Bronchial epithelial cell (primary cell): ENCODE measurements around the gene RALBP1. TPM values are rescaled to one million over a fixed set of nuclear protein-coding genes. Genes with fewer than 3 reads are reported as not detected.

ENCODE experiments used
- DNase-seq: peaks from one replicate; pipeline ENCODE4 v3.0.0-alpha.2; 2010; ENCODE audit warnings: low read depth
- FAIRE-seq: peaks from 2 replicates; lab custom pipeline; 2011; peaks lifted over from hg19 to GRCh38; lab: Jason Lieb, UNC
- H3K27me3 ChIP-seq: 2 replicates; pipeline ENCODE4 v1.5.1; 2011; ENCODE audit warnings: low read length; ENCODE audit not compliant: control insufficient read depth, insufficient read depth
- H3K36me3 ChIP-seq: 2 replicates; pipeline ENCODE4 v1.5.1; 2011; ENCODE audit warnings: low read length; ENCODE audit not compliant: control insufficient read depth, insufficient read depth
- H3K4me3 ChIP-seq: 2 replicates; pipeline ENCODE4 v1.5.1; 2011; ENCODE audit warnings: mild to moderate bottlenecking, low read depth, low read length, control low read depth
- total RNA-seq: library from RNA; depleted of rRNA; stranded (reverse); fragments of >200 nt; gene quantifications from 2 replicates; pipeline ENCODE4 v1.2.1, GENCODE V29; 2014
- TF ChIP-seq, protein P1 (sequence below): IDR thresholded peaks from 2 replicates; pipeline ENCODE4 v1.5.1; 2011; ENCODE audit warnings: mild to moderate bottlenecking, moderate library complexity, low read length, control low read depth, inconsistent platforms; ENCODE audit not compliant: insufficient read depth, severe bottlenecking

The RALBP1 gene
- total RNA-seq, 1 donor from 2014 or later: 63.7 TPM

GRCh38 chr18:9508446-9509025 lies 33.2 kb downstream of the RALBP1 start:
- DNase-seq (no peak), FAIRE-seq (no peak)
- TF ChIP-seq, protein P1, sequence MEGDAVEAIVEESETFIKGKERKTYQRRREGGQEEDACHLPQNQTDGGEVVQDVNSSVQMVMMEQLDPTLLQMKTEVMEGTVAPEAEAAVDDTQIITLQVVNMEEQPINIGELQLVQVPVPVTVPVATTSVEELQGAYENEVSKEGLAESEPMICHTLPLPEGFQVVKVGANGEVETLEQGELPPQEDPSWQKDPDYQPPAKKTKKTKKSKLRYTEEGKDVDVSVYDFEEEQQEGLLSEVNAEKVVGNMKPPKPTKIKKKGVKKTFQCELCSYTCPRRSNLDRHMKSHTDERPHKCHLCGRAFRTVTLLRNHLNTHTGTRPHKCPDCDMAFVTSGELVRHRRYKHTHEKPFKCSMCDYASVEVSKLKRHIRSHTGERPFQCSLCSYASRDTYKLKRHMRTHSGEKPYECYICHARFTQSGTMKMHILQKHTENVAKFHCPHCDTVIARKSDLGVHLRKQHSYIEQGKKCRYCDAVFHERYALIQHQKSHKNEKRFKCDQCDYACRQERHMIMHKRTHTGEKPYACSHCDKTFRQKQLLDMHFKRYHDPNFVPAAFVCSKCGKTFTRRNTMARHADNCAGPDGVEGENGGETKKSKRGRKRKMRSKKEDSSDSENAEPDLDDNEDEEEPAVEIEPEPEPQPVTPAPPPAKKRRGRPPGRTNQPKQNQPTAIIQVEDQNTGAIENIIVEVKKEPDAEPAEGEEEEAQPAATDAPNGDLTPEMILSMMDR: no peak
- Histone ChIP-seq H3K36me3 (peaks cover 2% of the 10 kb centered on the region), H3K27me3 (no peaks in the 10 kb centered on the region), H3K4me3 (no peak overlapping the region)

- DNase-seq (peak; percentile 76), FAIRE-seq (no peak)
- no peak overlapping the region for H3K4me3 ChIP-seq
- H3K36me3 ChIP-seq: peaks cover 5% of the 10 kb centered on the region
- TF ChIP-seq, protein P1: no peak
- H3K27me3 ChIP-seq: no peaks in the 10 kb centered on the region
Observed at GRCh38 chr18:9513971-9514512, 38.7 kb downstream of the RALBP1 start.

DNA sequence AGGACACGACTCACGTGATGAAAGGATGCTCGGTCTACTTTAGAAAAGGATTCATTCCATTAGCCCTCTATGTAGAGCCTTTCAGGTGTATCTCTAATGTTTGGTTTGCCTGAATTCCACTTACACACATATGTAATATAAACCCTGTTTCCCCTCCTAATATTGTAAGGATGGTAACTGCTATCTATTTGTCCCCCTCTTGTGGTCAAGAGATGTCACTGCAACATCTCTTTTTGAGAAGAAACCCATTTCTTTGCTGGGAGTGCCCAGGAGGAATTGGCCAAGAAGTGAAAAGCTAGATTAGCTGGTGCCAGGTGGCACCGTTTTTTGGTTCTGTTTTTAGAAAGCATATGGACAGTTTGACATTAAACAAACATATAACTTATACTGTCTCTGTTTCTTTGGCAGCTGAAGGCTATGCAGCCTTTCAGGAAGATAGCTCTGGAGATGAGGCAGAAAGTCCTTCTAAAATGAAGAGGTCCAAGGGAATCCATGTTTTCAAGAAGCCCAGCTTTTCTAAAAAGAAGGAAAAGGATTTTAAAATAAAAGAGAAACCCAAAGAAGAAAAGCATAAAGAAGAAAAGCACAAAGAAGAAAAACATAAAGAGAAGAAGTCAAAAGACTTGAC lies 41.2 kb downstream of the RALBP1 start:
- no peak for FAIRE-seq
- TF ChIP-seq, protein P1: peak; percentile 71
- Histone ChIP-seq H3K36me3 (peaks cover 7% of the 10 kb centered on the region), H3K4me3 (no peak overlapping the region), H3K27me3 (no peaks in the 10 kb centered on the region)
- DNase-seq: peak; percentile 59

- FAIRE-seq (no peak), DNase-seq (no peak)
- TF ChIP-seq, protein P1: no peak
- H3K36me3 ChIP-seq: peaks cover 7% of the 10 kb centered on the region
- no peak overlapping the region for H3K4me3 ChIP-seq
- no peaks in the 10 kb centered on the region for H3K27me3 ChIP-seq
Observed at GRCh38 chr18:9517869-9518268, 42.6 kb downstream of the RALBP1 start.

DNA sequence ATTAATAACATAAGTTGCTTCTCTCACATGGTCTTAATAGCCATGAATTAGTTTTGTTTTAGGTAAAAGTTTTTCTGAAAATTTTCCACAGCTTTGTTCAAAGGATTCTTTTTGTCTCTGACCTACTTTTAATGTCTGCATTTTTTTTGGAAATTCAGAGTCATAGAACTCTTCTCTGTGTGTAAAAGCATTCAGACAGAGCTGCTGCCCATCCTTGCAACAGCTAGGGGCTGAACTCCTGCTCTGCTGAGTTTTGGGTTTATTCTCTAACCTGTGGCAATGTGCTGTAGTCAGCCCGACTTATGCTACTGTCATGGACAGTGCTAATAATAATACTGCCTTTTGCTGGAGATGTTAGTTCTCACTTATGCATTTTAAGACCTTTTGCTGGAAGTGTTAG lies 44.1 kb downstream of the RALBP1 start:
- H3K36me3 ChIP-seq: peaks cover 3% of the 10 kb centered on the region
- no peak for FAIRE-seq

More for the DNA sequence above, 44.1 kb downstream of the RALBP1 start:
- Histone ChIP-seq H3K4me3 (no peak overlapping the region), H3K27me3 (no peaks in the 10 kb centered on the region)
- TF ChIP-seq, protein P1: no peak
- no peak for DNase-seq
